Measurements from ENCODE around the gene GGT5.
"Not testable (repeated sequence)": the region's sequence is repeated elsewhere in the genome, so short reads cannot be mapped to it uniquely, and the experiment has no call there.

The GGT5 gene

GRCh38 chr22:24262185-24262749 is 17.4 kb upstream of the GGT5 start:
- DNase-seq: not testable (repeated sequence)

- peak; percentile 32 for DNase-seq
Observed at GRCh38 chr22:24259459-24259858, 14.6 kb upstream of the GGT5 start.

GRCh38 chr22:24256736-24257135 is 11.9 kb upstream of the GGT5 start:
- DNase-seq: not testable (repeated sequence)

GRCh38 chr22:24256136-24256535 is 11.3 kb upstream of the GGT5 start:
- DNase-seq: not testable (repeated sequence)

- not testable (repeated sequence) for DNase-seq
Observed at GRCh38 chr22:24253126-24253525, 8.2 kb upstream of the GGT5 start.

- DNase-seq: not testable (repeated sequence)
Observed at GRCh38 chr22:24251286-24251685, 6.4 kb upstream of the GGT5 start.

- DNase-seq: not testable (repeated sequence)
Observed at GRCh38 chr22:24249413-24249812, 4.5 kb upstream of the GGT5 start.

- DNase-seq: not testable (repeated sequence)
Observed at GRCh38 chr22:24248611-24249010, 3.7 kb upstream of the GGT5 start.

- peak; percentile 18 for DNase-seq
Observed at GRCh38 chr22:24247564-24248344, 2.9 kb upstream of the GGT5 start.

GRCh38 chr22:24247011-24247507 is 2.2 kb upstream of the GGT5 start:
- DNase-seq: no peak

- not testable (repeated sequence) for DNase-seq
Observed at GRCh38 chr22:24245584-24246561, 991 bp upstream of the GGT5 start.

- no peak for DNase-seq
Observed at GRCh38 chr22:24244144-24244787, 616 bp downstream of the GGT5 start.

DNA sequence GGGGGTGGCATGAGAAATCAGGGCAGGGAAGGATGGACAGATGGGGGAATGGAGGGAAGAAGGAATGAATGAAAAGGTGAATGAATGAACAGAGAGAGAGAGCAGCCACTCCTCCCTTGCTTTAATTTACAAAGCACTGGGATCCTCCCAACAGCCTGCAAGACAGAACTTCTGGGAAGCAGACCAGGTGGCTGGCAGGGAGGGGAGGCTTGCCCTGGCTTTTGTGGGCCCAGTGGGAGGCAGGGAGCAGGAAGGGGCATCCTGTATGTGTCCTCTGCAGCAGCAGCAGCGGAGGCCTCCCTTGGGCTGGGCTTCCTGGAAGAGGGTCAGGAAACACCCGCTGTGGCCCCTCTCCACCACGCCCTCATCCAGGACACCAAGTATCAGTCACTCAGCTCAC is 1.5 kb downstream of the GGT5 start:
- not testable (repeated sequence) for DNase-seq

GRCh38 chr22:24240985-24241692 is 3.7 kb downstream of the GGT5 start:
- DNase-seq: not testable (repeated sequence)

DNA sequence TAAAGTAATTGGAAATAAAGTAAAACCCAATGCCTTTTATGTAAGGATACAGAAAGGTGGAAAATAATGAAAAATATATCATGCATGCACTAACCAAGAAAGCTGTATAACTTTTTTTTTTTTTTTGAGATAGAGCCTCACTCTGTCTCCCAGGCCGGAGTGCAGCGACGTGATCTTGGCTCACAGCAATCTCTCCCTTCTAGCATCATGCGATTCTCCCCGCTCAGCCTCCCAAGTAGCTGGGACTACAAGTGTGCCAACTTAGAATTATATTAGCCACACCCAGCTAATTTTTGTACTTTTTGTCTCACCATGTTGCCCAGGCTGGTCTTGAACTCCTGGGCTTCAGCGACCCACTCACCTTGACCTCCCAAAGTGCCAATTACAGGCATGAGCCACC is 4.5 kb downstream of the GGT5 start:
- no peak for DNase-seq

DNA sequence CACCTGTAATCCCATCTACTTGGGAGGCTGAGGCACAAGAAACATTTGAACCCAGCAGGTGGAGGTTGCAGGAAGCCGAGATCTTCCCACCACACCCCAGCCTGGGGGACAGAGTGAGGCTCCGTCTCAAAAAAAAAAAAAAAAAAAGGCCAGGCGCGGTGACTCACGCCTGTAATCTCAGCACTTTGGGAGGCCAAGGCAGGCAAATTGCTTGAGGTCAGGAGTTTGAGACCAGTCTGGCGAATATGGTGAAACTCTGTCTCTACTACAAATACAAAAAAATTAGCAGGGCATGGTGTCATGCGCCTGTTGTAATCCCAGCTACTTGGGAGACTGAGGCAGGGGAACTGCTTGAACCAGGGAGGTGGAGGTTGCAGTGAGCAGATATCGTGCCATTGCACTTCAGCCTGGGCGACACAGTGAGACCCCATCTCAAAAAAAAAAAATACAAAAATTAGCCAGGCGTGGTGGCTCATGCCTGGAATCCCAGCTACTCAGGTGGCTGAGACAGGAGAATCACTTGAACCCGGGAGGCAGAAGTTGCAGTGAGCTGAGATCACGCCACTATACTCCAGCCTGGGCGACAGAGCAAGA is 6.7 kb downstream of the GGT5 start:
- DNase-seq: not testable (repeated sequence)

GRCh38 chr22:24236656-24237055 is 8.2 kb downstream of the GGT5 start:
- DNase-seq: no peak

- no peak for DNase-seq
Observed at GRCh38 chr22:24235315-24235714, 9.6 kb downstream of the GGT5 start.

DNA sequence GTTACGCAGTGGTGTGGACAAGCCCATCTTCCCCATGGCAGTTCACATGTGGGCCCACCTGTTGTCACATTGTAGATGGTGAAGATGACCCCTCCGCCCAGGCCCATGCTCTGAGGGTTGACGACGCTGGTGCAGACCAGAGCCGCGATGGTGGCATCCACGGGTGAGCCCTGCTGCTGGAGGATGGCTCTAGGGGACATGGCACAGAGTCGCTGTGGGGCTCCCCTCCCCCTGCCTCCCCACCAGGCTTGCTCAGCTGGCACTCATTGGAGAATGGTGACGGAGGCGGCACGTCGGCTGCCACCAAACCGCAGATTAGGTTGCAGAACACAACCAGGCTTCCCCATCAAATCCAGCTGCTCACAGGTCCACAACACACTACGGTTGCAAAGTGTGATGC is 11.1 kb downstream of the GGT5 start:
- no peak for DNase-seq

- no peak for DNase-seq
Observed at GRCh38 chr22:24233235-24233634, 11.6 kb downstream of the GGT5 start.

GRCh38 chr22:24232725-24233124 is 12.2 kb downstream of the GGT5 start:
- DNase-seq: no peak

DNA sequence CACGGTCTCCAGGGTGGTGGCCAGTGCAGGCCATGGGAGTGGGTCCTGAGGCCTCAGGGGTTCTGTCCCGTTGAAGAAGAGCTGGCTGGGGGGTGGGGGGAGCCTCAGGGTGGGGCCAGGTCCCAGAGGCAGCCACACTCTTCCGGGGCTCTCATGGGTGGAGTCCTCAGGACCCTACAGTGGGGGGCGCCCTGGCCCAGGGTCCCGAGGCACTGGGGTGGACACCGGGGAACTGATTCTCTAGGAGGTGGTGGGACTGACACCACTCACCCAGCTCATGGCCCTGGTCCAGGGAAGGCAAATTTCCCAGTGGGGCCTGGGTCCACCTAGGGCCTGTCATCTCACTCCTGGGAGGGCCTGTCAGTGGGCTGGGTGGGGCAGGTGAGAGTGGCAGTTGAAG is 12.8 kb downstream of the GGT5 start:
- DNase-seq: no peak

Measured in NCI-H748 treated with DMSO at 0.1 percent for 48 hours (cell line).